Measurements from ENCODE around the gene CDH19.

GRCh38 chr18:66557091-66557490 is 46.8 kb downstream of the CDH19 start:
- TF ChIP-seq USF2 (IDR thresholded peaks at IDR 0.05; ENCODE audit: borderline replicate concordance, low read depth, low read length) (no peak), SIN3A (IDR thresholded peaks at IDR 0.05; ENCODE audit: low read depth, low read length) (no peak), RCOR1 (conservative IDR thresholded peaks at IDR 0.05; ENCODE audit: low read depth, low read length) (no peak), EP300 (IDR thresholded peaks at IDR 0.05; ENCODE audit: borderline replicate concordance in 1 of 2, control insufficient read depth in 1 of 2, low read depth in 2 of 2, low read length in 2 of 2) (no peak), GABPA (IDR thresholded peaks at IDR 0.05; ENCODE audit: low read depth) (no peak), POLR2AphosphoS5 (IDR thresholded peaks at IDR 0.05; ENCODE audit: low read length) (no peak), MYB (IDR thresholded peaks at IDR 0.05; ENCODE audit: borderline replicate concordance, low read depth, low read length) (no peak), NFXL1 (IDR thresholded peaks at IDR 0.05; ENCODE audit: borderline replicate concordance) (no peak), EZH2 (IDR thresholded peaks at IDR 0.05; ENCODE audit: borderline replicate concordance, control insufficient read depth, low read depth, low read length) (no peak)
- TF ChIP-seq, protein P1, sequence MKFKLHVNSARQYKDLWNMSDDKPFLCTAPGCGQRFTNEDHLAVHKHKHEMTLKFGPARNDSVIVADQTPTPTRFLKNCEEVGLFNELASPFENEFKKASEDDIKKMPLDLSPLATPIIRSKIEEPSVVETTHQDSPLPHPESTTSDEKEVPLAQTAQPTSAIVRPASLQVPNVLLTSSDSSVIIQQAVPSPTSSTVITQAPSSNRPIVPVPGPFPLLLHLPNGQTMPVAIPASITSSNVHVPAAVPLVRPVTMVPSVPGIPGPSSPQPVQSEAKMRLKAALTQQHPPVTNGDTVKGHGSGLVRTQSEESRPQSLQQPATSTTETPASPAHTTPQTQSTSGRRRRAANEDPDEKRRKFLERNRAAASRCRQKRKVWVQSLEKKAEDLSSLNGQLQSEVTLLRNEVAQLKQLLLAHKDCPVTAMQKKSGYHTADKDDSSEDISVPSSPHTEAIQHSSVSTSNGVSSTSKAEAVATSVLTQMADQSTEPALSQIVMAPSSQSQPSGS (IDR thresholded peaks at IDR 0.05; ENCODE audit: low read length): no peak

Measured in GM12878 (cell line).